ENCODE results near the gene PARP1. TPM values are rescaled to one million over a fixed set of nuclear protein-coding genes. Genes with fewer than 3 reads are reported as not detected.

PARP1 gene
- total RNA-seq, 1 donor from 2014 or later = 18.4 TPM

GRCh38 chr1:226397011-226397926, 10.6 kb downstream of the PARP1 start:
- FAIRE-seq = no peak
- DNase-seq (ENCODE audit: low read depth) = no peak

GRCh38 chr1:226395753-226396152, 12.1 kb downstream of the PARP1 start:
- Histone ChIP-seq H3K36me3 (ENCODE audit: control insufficient read depth, insufficient read depth, low read length) (peaks cover 6% of the 10 kb centered on the region), H3K27me3 (ENCODE audit: control insufficient read depth, insufficient read depth, low read length) (no peaks in the 10 kb centered on the region), H3K4me3 (ENCODE audit: low read depth, low read length) (no peak overlapping the region)
- TF ChIP-seq, protein P1, sequence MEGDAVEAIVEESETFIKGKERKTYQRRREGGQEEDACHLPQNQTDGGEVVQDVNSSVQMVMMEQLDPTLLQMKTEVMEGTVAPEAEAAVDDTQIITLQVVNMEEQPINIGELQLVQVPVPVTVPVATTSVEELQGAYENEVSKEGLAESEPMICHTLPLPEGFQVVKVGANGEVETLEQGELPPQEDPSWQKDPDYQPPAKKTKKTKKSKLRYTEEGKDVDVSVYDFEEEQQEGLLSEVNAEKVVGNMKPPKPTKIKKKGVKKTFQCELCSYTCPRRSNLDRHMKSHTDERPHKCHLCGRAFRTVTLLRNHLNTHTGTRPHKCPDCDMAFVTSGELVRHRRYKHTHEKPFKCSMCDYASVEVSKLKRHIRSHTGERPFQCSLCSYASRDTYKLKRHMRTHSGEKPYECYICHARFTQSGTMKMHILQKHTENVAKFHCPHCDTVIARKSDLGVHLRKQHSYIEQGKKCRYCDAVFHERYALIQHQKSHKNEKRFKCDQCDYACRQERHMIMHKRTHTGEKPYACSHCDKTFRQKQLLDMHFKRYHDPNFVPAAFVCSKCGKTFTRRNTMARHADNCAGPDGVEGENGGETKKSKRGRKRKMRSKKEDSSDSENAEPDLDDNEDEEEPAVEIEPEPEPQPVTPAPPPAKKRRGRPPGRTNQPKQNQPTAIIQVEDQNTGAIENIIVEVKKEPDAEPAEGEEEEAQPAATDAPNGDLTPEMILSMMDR (IDR thresholded peaks at IDR 0.05; ENCODE audit: insufficient read depth, low read length, severe bottlenecking) = no peak
- no peak for DNase-seq (ENCODE audit: low read depth)
- no peak for FAIRE-seq

More at GRCh38 chr1:226397011-226397926, 10.6 kb downstream of the PARP1 start:
- Histone ChIP-seq H3K27me3 (ENCODE audit: control insufficient read depth, insufficient read depth, low read length) (no peaks in the 10 kb centered on the region), H3K4me3 (ENCODE audit: low read depth, low read length) (no peak overlapping the region), H3K36me3 (ENCODE audit: control insufficient read depth, insufficient read depth, low read length) (peaks cover 8% of the 10 kb centered on the region)
- TF ChIP-seq, protein P1 (IDR thresholded peaks at IDR 0.05; ENCODE audit: insufficient read depth, low read length, severe bottlenecking) = no peak

DNA sequence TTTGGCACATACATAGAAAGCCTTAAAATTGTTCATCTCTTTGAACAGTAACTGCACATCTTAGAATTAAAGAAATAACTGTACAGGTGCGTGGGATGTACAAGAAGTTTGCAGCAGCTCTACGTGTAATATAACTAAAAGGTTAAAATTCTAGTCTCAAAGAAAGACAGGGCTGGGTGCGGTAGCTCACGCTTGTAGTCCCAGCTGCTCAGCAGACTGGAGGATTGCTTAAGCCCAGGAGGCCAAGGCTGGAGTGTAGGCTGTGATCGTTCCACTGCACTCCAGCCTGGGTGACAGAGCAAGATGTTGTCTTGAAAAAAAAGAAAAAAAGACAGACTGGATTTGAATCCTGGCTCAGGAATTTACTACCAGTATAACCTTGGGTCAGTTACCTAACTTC, 13.4 kb downstream of the PARP1 start:
- Histone ChIP-seq H3K4me3 (ENCODE audit: low read depth, low read length) (no peak overlapping the region), H3K27me3 (ENCODE audit: control insufficient read depth, insufficient read depth, low read length) (no peaks in the 10 kb centered on the region), H3K36me3 (ENCODE audit: control insufficient read depth, insufficient read depth, low read length) (peaks cover 4% of the 10 kb centered on the region)
- DNase-seq (ENCODE audit: low read depth) = no peak
- TF ChIP-seq, protein P1 (IDR thresholded peaks at IDR 0.05; ENCODE audit: insufficient read depth, low read length, severe bottlenecking) = no peak
- no peak for FAIRE-seq

DNA sequence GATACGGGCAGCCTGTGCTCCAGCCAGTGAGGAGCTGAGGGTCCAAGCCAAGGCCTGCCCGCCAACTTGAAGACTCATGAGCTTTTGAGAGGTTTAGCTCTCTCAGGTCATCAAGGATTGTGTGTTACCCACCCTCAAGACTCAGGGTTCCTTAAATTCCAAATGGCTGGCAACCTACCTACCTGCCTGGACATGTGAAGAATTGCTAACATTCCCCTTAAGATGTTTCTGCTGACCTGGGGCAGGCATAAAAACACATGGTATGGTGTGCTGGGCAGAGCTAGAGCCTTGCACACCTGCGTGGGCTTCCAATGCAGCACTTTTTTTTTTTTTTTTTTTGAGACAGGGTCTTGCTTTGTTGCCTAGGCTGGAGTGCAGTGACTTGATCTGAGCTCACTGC, 17.2 kb downstream of the PARP1 start:
- DNase-seq (ENCODE audit: low read depth) = peak; percentile 57
- no peak for FAIRE-seq
- no peak overlapping the region for H3K4me3 ChIP-seq (ENCODE audit: low read depth, low read length)
- H3K27me3 ChIP-seq (ENCODE audit: control insufficient read depth, insufficient read depth, low read length) = no peaks in the 10 kb centered on the region
- peaks cover 13% of the 10 kb centered on the region for H3K36me3 ChIP-seq (ENCODE audit: control insufficient read depth, insufficient read depth, low read length)
- TF ChIP-seq, protein P1 (IDR thresholded peaks at IDR 0.05; ENCODE audit: insufficient read depth, low read length, severe bottlenecking) = no peak

- TF ChIP-seq, protein P1 (IDR thresholded peaks at IDR 0.05; ENCODE audit: insufficient read depth, low read length, severe bottlenecking) = no peak
- Histone ChIP-seq H3K27me3 (ENCODE audit: control insufficient read depth, insufficient read depth, low read length) (no peaks in the 10 kb centered on the region), H3K36me3 (ENCODE audit: control insufficient read depth, insufficient read depth, low read length) (peaks cover 16% of the 10 kb centered on the region), H3K4me3 (ENCODE audit: low read depth, low read length) (no peak overlapping the region)
- DNase-seq (ENCODE audit: low read depth) = no peak
- FAIRE-seq = no peak
These were observed 19.8 kb downstream of the PARP1 start for GRCh38 chr1:226388131-226388530.

Measured in bronchial epithelial cell (primary cell).